ENCODE measurements around the gene ELOF1. TPM values are rescaled to one million over a fixed set of nuclear protein-coding genes. Genes with fewer than 3 reads are reported as not detected.

Gene ELOF1
- total and polyA plus RNA-seq, 2 of the 13 experiments (the other 11 are each of a cell fraction or from before 2014, with no cell fraction given) = 14.5 to 43.2 TPM

DNA sequence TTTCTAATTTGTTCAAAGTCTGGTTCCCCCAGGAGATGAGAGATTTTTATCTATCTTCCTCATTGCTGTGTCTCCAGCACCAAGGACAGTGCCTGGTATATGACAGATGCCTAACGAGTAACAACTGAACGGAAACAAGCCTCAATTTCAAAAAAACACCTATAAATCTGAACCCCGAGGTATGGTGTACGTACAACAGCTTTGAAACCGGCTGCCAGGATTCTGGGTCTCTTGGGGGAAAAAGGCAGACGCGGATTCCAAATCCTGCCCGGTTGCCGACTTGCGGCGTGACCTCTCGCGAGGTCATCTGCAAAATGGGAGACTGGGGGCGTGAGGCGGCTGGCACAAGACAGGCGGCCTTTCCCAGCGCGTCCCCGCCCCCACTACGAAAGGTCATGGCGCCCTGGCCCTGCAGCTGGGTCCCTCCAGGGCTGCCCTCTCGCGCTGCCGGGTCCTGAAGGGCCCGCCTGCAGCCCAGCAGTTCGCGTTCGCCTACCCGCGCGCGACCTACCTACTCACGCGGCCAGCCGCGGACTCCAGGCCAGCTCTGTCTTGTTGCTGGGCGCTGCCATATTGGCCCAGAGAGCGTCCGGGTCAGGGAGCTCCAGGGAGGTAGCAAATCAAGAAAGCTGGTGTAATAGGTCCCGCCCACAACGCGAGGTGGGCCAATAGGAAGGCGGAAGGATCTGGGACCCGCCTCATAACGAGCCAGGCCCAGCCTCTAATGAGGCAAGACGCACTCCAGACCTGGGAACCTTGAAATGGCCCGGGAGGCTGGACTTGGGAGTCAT is 30.3 kb downstream of the ELOF1 start, which contains the start of gene ECSIT (continued):
- TF ChIP-seq, protein P1, sequence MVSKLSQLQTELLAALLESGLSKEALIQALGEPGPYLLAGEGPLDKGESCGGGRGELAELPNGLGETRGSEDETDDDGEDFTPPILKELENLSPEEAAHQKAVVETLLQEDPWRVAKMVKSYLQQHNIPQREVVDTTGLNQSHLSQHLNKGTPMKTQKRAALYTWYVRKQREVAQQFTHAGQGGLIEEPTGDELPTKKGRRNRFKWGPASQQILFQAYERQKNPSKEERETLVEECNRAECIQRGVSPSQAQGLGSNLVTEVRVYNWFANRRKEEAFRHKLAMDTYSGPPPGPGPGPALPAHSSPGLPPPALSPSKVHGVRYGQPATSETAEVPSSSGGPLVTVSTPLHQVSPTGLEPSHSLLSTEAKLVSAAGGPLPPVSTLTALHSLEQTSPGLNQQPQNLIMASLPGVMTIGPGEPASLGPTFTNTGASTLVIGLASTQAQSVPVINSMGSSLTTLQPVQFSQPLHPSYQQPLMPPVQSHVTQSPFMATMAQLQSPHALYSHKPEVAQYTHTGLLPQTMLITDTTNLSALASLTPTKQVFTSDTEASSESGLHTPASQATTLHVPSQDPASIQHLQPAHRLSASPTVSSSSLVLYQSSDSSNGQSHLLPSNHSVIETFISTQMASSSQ (IDR thresholded peaks at IDR 0.05; ENCODE audit: low read depth) = no peak
- TF ChIP-seq, protein P1 (CRISPR knock-in tag; IDR thresholded peaks at IDR 0.05; ENCODE audit: borderline replicate concordance) = peak; percentile 67; the same call in 1 of the 2 replicates
- TF ChIP-seq DR1 (CRISPR knock-in tag; IDR thresholded peaks at IDR 0.05) = no peak
- TF ChIP-seq HNRNPUL1 (IDR thresholded peaks at IDR 0.05; ENCODE audit: low read depth, low read length) = no peak
- TF ChIP-seq FOXA3 (CRISPR knock-in tag; IDR thresholded peaks at IDR 0.05) = peak; percentile 40; the same call in 1 of the 2 replicates
- peak; percentile 57; the same call in 1 of the 2 replicates for TF ChIP-seq ZNF605 (CRISPR knock-in tag; IDR thresholded peaks at IDR 0.05)
- TF ChIP-seq, protein P2, sequence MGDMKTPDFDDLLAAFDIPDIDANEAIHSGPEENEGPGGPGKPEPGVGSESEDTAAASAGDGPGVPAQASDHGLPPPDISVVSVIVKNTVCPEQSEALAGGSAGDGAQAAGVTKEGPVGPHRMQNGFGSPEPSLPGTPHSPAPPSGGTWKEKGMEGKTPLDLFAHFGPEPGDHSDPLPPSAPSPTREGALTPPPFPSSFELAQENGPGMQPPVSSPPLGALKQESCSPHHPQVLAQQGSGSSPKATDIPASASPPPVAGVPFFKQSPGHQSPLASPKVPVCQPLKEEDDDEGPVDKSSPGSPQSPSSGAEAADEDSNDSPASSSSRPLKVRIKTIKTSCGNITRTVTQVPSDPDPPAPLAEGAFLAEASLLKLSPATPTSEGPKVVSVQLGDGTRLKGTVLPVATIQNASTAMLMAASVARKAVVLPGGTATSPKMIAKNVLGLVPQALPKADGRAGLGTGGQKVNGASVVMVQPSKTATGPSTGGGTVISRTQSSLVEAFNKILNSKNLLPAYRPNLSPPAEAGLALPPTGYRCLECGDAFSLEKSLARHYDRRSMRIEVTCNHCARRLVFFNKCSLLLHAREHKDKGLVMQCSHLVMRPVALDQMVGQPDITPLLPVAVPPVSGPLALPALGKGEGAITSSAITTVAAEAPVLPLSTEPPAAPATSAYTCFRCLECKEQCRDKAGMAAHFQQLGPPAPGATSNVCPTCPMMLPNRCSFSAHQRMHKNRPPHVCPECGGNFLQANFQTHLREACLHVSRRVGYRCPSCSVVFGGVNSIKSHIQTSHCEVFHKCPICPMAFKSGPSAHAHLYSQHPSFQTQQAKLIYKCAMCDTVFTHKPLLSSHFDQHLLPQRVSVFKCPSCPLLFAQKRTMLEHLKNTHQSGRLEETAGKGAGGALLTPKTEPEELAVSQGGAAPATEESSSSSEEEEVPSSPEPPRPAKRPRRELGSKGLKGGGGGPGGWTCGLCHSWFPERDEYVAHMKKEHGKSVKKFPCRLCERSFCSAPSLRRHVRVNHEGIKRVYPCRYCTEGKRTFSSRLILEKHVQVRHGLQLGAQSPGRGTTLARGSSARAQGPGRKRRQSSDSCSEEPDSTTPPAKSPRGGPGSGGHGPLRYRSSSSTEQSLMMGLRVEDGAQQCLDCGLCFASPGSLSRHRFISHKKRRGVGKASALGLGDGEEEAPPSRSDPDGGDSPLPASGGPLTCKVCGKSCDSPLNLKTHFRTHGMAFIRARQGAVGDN (CRISPR knock-in tag; IDR thresholded peaks at IDR 0.05) = peak; percentile 88
- TF ChIP-seq, protein P3, sequence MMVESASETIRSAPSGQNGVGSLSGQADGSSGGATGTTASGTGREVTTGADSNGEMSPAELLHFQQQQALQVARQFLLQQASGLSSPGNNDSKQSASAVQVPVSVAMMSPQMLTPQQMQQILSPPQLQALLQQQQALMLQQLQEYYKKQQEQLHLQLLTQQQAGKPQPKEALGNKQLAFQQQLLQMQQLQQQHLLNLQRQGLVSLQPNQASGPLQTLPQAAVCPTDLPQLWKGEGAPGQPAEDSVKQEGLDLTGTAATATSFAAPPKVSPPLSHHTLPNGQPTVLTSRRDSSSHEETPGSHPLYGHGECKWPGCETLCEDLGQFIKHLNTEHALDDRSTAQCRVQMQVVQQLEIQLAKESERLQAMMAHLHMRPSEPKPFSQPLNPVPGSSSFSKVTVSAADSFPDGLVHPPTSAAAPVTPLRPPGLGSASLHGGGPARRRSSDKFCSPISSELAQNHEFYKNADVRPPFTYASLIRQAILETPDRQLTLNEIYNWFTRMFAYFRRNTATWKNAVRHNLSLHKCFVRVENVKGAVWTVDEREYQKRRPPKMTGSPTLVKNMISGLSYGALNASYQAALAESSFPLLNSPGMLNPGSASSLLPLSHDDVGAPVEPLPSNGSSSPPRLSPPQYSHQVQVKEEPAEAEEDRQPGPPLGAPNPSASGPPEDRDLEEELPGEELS (CRISPR knock-in tag; IDR thresholded peaks at IDR 0.05) = peak; percentile 23; the same call in 1 of the 2 replicates
- TF ChIP-seq, protein P4, sequence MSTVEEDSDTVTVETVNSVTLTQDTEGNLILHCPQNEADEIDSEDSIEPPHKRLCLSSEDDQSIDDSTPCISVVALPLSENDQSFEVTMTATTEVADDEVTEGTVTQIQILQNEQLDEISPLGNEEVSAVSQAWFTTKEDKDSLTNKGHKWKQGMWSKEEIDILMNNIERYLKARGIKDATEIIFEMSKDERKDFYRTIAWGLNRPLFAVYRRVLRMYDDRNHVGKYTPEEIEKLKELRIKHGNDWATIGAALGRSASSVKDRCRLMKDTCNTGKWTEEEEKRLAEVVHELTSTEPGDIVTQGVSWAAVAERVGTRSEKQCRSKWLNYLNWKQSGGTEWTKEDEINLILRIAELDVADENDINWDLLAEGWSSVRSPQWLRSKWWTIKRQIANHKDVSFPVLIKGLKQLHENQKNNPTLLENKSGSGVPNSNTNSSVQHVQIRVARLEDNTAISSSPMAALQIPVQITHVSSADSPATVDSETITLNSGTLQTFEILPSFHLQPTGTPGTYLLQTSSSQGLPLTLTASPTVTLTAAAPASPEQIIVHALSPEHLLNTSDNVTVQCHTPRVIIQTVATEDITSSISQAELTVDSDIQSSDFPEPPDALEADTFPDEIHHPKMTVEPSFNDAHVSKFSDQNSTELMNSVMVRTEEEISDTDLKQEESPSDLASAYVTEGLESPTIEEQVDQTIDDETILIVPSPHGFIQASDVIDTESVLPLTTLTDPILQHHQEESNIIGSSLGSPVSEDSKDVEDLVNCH (CRISPR knock-in tag; IDR thresholded peaks at IDR 0.05) = no peak
- no peak for TF ChIP-seq ONECUT2 (CRISPR knock-in tag; IDR thresholded peaks at IDR 0.05)
- TF ChIP-seq, protein P5, sequence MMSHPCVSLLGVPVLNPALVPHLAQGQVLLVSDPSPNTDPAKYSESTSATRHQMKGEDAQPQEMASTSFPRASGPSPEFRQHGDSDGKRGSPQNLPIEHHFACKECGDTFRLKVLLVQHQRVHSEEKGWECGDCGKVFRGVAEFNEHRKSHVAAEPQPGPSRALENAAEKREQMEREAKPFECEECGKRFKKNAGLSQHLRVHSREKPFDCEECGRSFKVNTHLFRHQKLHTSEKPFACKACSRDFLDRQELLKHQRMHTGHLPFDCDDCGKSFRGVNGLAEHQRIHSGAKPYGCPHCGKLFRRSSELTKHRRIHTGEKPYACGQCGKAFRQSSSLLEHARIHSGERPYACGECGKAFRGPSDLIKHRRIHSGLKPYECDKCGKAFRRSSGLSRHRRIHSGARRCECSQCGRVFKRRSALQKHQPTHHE (CRISPR knock-in tag; IDR thresholded peaks at IDR 0.05; ENCODE audit: borderline replicate concordance) = peak; percentile 14; the same call in 1 of the 2 replicates
- peak; percentile 90 for TF ChIP-seq NFYB (CRISPR knock-in tag; IDR thresholded peaks at IDR 0.05)
